Measurements from ENCODE around the gene NOS1AP. TPM values are rescaled to one million over a fixed set of nuclear protein-coding genes. Genes with fewer than 3 reads are reported as not detected.

NOS1AP gene
- total RNA-seq, 1 experiment from 2014 or later, result 9.9 TPM

GRCh38 chr1:162182090-162182489 lies 112.6 kb downstream of the NOS1AP start:
- DNase-seq, result no peak
- Mint-ChIP-seq H3K4me3 (ENCODE audit: low read depth, unreplicated experiment) (no peak overlapping the region), H3K9me3 (ENCODE audit: low read depth, unreplicated experiment) (peaks cover 3% of the 10 kb centered on the region), H3K36me3 (ENCODE audit: insufficient read depth, unreplicated experiment) (no peaks in the 10 kb centered on the region), H3K27ac (ENCODE audit: unreplicated experiment) (no peak overlapping the region), H3K27me3 (ENCODE audit: unreplicated experiment) (no peaks in the 10 kb centered on the region), H3K4me1 (ENCODE audit: low read depth, unreplicated experiment) (peaks cover 14% of the 10 kb centered on the region)
- no TSS peak for BruUV-seq (replicated peaks)
- CTCF ChIA-PET, result no interaction called here
- intact Hi-C loops (cut with micrococcal nuclease; ENCODE audit: unreplicated experiment), result no loop called here
- TF ChIP-seq, protein P1, sequence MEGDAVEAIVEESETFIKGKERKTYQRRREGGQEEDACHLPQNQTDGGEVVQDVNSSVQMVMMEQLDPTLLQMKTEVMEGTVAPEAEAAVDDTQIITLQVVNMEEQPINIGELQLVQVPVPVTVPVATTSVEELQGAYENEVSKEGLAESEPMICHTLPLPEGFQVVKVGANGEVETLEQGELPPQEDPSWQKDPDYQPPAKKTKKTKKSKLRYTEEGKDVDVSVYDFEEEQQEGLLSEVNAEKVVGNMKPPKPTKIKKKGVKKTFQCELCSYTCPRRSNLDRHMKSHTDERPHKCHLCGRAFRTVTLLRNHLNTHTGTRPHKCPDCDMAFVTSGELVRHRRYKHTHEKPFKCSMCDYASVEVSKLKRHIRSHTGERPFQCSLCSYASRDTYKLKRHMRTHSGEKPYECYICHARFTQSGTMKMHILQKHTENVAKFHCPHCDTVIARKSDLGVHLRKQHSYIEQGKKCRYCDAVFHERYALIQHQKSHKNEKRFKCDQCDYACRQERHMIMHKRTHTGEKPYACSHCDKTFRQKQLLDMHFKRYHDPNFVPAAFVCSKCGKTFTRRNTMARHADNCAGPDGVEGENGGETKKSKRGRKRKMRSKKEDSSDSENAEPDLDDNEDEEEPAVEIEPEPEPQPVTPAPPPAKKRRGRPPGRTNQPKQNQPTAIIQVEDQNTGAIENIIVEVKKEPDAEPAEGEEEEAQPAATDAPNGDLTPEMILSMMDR (IDR thresholded peaks at IDR 0.05; ENCODE audit: unreplicated experiment), result no peak

GRCh38 chr1:162185314-162186025 lies 116.0 kb downstream of the NOS1AP start:
- H3K27me3 Mint-ChIP-seq (ENCODE audit: unreplicated experiment), result no peaks in the 10 kb centered on the region
- intact Hi-C loops (cut with micrococcal nuclease; ENCODE audit: unreplicated experiment), result no loop called here
- no peaks in the 10 kb centered on the region for H3K4me1 Mint-ChIP-seq (ENCODE audit: low read depth, unreplicated experiment)
- H3K4me3 Mint-ChIP-seq (ENCODE audit: low read depth, unreplicated experiment), result no peak overlapping the region
- TF ChIP-seq, protein P1 (IDR thresholded peaks at IDR 0.05; ENCODE audit: unreplicated experiment), result no peak
- H3K9me3 Mint-ChIP-seq (ENCODE audit: low read depth, unreplicated experiment), result peaks cover 3% of the 10 kb centered on the region
- DNase-seq, result no peak
- no peaks in the 10 kb centered on the region for H3K36me3 Mint-ChIP-seq (ENCODE audit: insufficient read depth, unreplicated experiment)
- CTCF ChIA-PET, result no interaction called here
- no peak overlapping the region for H3K27ac Mint-ChIP-seq (ENCODE audit: unreplicated experiment)
- BruUV-seq (replicated peaks), result no TSS peak

- no peak for DNase-seq
- H3K4me3 Mint-ChIP-seq (ENCODE audit: low read depth, unreplicated experiment), result no peak overlapping the region
- intact Hi-C loops (cut with micrococcal nuclease; ENCODE audit: unreplicated experiment), result no loop called here
- BruUV-seq (replicated peaks), result no TSS peak
- TF ChIP-seq, protein P1 (IDR thresholded peaks at IDR 0.05; ENCODE audit: unreplicated experiment), result no peak
- peaks cover 3% of the 10 kb centered on the region for H3K9me3 Mint-ChIP-seq (ENCODE audit: low read depth, unreplicated experiment)
- H3K36me3 Mint-ChIP-seq (ENCODE audit: insufficient read depth, unreplicated experiment), result no peaks in the 10 kb centered on the region
- no peak overlapping the region for H3K27ac Mint-ChIP-seq (ENCODE audit: unreplicated experiment)
- CTCF ChIA-PET, result no interaction called here
- H3K4me1 Mint-ChIP-seq (ENCODE audit: low read depth, unreplicated experiment), result peaks cover 4% of the 10 kb centered on the region
- no peaks in the 10 kb centered on the region for H3K27me3 Mint-ChIP-seq (ENCODE audit: unreplicated experiment)
Observed at GRCh38 chr1:162186026-162186374, 116.5 kb downstream of the NOS1AP start.

GRCh38 chr1:162186406-162186805 lies 116.9 kb downstream of the NOS1AP start:
- CTCF ChIA-PET, result no interaction called here
- TF ChIP-seq, protein P1 (IDR thresholded peaks at IDR 0.05; ENCODE audit: unreplicated experiment), result no peak
- peaks cover 3% of the 10 kb centered on the region for H3K9me3 Mint-ChIP-seq (ENCODE audit: low read depth, unreplicated experiment)
- H3K4me1 Mint-ChIP-seq (ENCODE audit: low read depth, unreplicated experiment), result peaks cover 8% of the 10 kb centered on the region
- no peaks in the 10 kb centered on the region for H3K36me3 Mint-ChIP-seq (ENCODE audit: insufficient read depth, unreplicated experiment)
- H3K27me3 Mint-ChIP-seq (ENCODE audit: unreplicated experiment), result no peaks in the 10 kb centered on the region
- H3K27ac Mint-ChIP-seq (ENCODE audit: unreplicated experiment), result no peak overlapping the region
- no peak for DNase-seq
- intact Hi-C loops (cut with micrococcal nuclease; ENCODE audit: unreplicated experiment), result no loop called here
- BruUV-seq (replicated peaks), result no TSS peak
- no peak overlapping the region for H3K4me3 Mint-ChIP-seq (ENCODE audit: low read depth, unreplicated experiment)

Data from Calu3 (cell line).